ENCODE data around the gene ADAP1.

Gene ADAP1

GRCh38 chr7:893686-894085 is 60.8 kb downstream of the ADAP1 start:
- no peak for DNase-seq (ENCODE audit: low read depth)
- H3K4me3 ChIP-seq (ENCODE audit: low read depth, low read length): no peak overlapping the region
- no peak for TF ChIP-seq CTCF (IDR thresholded peaks at IDR 0.05; ENCODE audit: low read depth, low read length, missing control alignments)

DNA sequence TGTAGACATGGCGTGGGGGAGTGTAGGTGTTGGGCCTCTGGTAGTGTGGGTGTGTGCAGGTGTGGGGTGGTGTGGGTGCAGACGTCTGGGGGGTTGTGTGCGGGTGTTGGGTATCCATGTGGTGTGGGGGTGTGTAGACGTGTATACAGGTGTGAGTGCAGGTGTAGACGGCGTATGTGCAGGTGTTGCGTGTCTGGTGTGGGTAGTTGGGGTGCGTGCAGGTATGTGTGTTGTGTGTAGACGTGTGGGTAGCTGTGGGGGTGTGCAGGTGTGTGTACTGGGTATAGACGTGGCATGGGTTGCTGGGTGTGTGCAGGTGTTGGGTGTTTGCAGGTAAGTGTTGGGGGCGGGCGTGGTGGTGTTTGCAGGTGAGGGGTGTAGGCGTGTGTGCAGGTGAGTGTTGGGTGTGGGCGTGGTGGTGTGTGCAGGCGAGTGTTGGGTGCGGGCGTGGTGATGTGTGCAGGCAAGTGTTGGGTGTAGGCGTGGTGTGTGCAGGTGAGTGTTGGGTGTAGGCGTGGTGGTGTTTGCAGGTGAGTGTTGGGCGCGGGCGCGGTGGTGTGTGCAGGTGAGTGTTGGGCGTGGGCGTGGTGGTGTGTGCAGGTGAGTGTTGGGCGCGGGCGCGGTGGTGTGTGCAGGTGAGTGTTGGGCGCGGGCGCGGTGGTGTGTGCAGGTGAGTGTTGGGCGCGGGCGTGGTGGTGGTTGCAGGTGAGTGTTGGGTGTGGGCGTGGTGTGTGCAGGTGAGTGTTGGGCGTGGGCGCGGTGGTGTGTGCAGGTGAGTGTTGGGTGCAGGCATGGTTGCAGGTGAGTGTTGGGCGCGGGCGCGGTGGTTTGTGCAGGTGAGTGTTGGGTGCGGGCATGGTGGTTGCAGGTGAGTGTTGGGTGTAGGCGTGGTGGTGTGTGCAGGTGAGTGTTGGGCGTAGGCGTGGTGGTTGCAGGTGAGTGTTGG is 61.6 kb downstream of the ADAP1 start:
- TF ChIP-seq CTCF (IDR thresholded peaks at IDR 0.05; ENCODE audit: low read depth, low read length, missing control alignments): no peak
- H3K4me3 ChIP-seq (ENCODE audit: low read depth, low read length): no peak overlapping the region
- DNase-seq (ENCODE audit: low read depth): no peak

- no peak overlapping the region for H3K4me3 ChIP-seq (ENCODE audit: low read depth, low read length)
- no peak for TF ChIP-seq CTCF (IDR thresholded peaks at IDR 0.05; ENCODE audit: low read depth, low read length, missing control alignments)
- DNase-seq (ENCODE audit: low read depth): no peak
Measured at GRCh38 chr7:891805-892204, 62.7 kb downstream of the ADAP1 start.

DNA sequence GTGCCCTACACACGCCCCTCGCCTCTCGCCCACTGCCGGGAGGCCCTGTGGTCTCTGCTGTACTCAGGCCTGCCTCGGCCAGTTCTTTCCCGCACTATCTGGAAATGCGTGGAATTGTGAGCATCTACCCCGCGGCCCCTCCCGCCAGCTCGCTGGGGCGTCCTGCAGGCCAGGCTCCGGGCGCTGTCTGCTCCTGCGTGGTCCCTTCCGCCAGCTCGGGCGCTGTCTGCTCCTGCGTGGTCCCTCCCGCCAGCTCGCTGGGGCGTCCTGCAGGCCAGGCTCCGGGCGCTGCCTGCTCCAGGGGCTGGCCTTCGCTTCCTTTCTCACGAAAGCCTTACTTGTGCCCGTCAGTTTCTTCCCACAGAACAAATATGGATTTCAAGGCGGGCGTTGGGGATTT is 63.2 kb downstream of the ADAP1 start:
- DNase-seq (ENCODE audit: low read depth): no peak
- no peak for TF ChIP-seq CTCF (IDR thresholded peaks at IDR 0.05; ENCODE audit: low read depth, low read length, missing control alignments)
- no peak overlapping the region for H3K4me3 ChIP-seq (ENCODE audit: low read depth, low read length)

- H3K4me3 ChIP-seq (ENCODE audit: low read depth, low read length): no peak overlapping the region
- DNase-seq (ENCODE audit: low read depth): no peak
- no peak for TF ChIP-seq CTCF (IDR thresholded peaks at IDR 0.05; ENCODE audit: low read depth, low read length, missing control alignments)
Measured at GRCh38 chr7:890868-891267, 63.6 kb downstream of the ADAP1 start.

- TF ChIP-seq CTCF (IDR thresholded peaks at IDR 0.05; ENCODE audit: low read depth, low read length, missing control alignments): no peak
- no peak for DNase-seq (ENCODE audit: low read depth)
- no peak overlapping the region for H3K4me3 ChIP-seq (ENCODE audit: low read depth, low read length)
Measured at GRCh38 chr7:889391-889790, 65.1 kb downstream of the ADAP1 start.

DNA sequence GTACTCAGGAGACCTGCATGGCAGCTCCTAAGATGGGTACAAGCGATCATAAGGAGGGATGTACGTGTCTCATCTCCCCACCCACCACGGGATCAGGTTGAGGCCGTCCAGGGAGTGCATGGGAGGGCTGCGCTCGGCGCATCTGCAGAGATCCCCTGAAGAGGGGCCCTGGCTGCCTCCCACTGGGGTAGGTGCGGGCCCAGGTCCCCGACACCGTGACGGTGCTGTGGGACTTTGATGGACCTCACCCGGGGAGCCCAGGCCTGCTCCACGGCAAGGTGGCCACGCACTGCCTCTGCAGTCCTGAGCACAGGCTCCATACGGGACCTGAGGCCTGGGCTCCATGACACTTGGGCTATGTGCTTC is 65.5 kb downstream of the ADAP1 start:
- no peak for DNase-seq (ENCODE audit: low read depth)
- no peak overlapping the region for H3K4me3 ChIP-seq (ENCODE audit: low read depth, low read length)
- TF ChIP-seq CTCF (IDR thresholded peaks at IDR 0.05; ENCODE audit: low read depth, low read length, missing control alignments): no peak

Data from GM12864 (cell line).